Measurements from ENCODE around the gene ESYT3. TPM values are rescaled to one million over a fixed set of nuclear protein-coding genes. Genes with fewer than 3 reads are reported as not detected.

ESYT3 gene
- total and polyA plus RNA-seq, 12 donors = 0.14 to 1.2 (median 0.21) TPM; not detected in 1

GRCh38 chr3:138467931-138468330 lies 33.5 kb downstream of the ESYT3 start:
- no peak for TF ChIP-seq CTCF (IDR thresholded peaks at IDR 0.05)
- TF ChIP-seq POLR2A (IDR thresholded peaks at IDR 0.05) = no peak
- Histone ChIP-seq H3K4me1 (replicated peaks in 1 of 2) (no peaks in the 10 kb centered on the region), H3K9me3 (replicated peaks in 1 of 3) (no peaks in the 10 kb centered on the region), H3K27me3 (no peaks in the 10 kb centered on the region), H3K27ac (no peak overlapping the region), H3K36me3 (replicated peaks in 1 of 2) (no peaks in the 10 kb centered on the region), H3K4me3 (no peak overlapping the region)
- intact Hi-C loops (cut with DNase I) = no loop called here
- WGBS, 4 donors = 83 to 96% (median 92%) methylated on average over 4 to 5 of the region's 5 CpGs
- peak in 1 of 7 donors; percentile 29 for DNase-seq

- no peak for TF ChIP-seq CTCF (IDR thresholded peaks at IDR 0.05)
- no peak for TF ChIP-seq POLR2A (IDR thresholded peaks at IDR 0.05)
- Histone ChIP-seq H3K27me3 (no peaks in the 10 kb centered on the region), H3K9me3 (replicated peaks in 1 of 3) (no peaks in the 10 kb centered on the region), H3K4me3 (no peak overlapping the region), H3K27ac (no peak overlapping the region), H3K36me3 (replicated peaks in 1 of 2) (no peaks in the 10 kb centered on the region), H3K4me1 (replicated peaks in 1 of 2) (no peaks in the 10 kb centered on the region)
- DNase-seq = peak in 1 of 7 donors; percentile 24
- intact Hi-C loops (cut with DNase I) = no loop called here
- 61 to 84% (median 79%) methylated on average over 4 to 6 of the region's 6 CpGs for WGBS, 4 donors
Observed at GRCh38 chr3:138468451-138468850, 34.0 kb downstream of the ESYT3 start.

- peak in 1 of 7 donors; percentile 60 for DNase-seq
- Histone ChIP-seq H3K9me3 (replicated peaks in 1 of 3) (no peaks in the 10 kb centered on the region), H3K27me3 (no peaks in the 10 kb centered on the region), H3K4me1 (replicated peaks in 1 of 2) (no peaks in the 10 kb centered on the region), H3K36me3 (replicated peaks in 1 of 2) (no peaks in the 10 kb centered on the region), H3K4me3 (no peak overlapping the region), H3K27ac (no peak overlapping the region)
- intact Hi-C loops (cut with DNase I) = no loop called here
- WGBS, 4 donors = 44 to 65% (median 58%) methylated on average over 1 to 2 of the region's 2 CpGs
- no peak for TF ChIP-seq POLR2A (IDR thresholded peaks at IDR 0.05)
Observed at GRCh38 chr3:138468886-138469285, 34.5 kb downstream of the ESYT3 start.

- no peaks in the 10 kb centered on the region for H3K36me3 ChIP-seq (replicated peaks in 1 of 2)
- no peak overlapping the region for H3K27ac ChIP-seq
- no peaks in the 10 kb centered on the region for H3K27me3 ChIP-seq
- H3K4me3 ChIP-seq = no peak overlapping the region
- no peaks in the 10 kb centered on the region for H3K9me3 ChIP-seq (replicated peaks in 1 of 3)
- intact Hi-C loops (cut with DNase I) = no loop called here
- DNase-seq = peak in 1 of 7 donors; percentile 43
- TF ChIP-seq POLR2A (IDR thresholded peaks at IDR 0.05) = no peak
- no peak for TF ChIP-seq CTCF (IDR thresholded peaks at IDR 0.05)
- no peaks in the 10 kb centered on the region for H3K4me1 ChIP-seq (replicated peaks in 1 of 2)
- 83 to 97% (median 91%) methylated on average over 6 of the region's 6 CpGs for WGBS, 4 donors
Observed at GRCh38 chr3:138469874-138470273, 35.5 kb downstream of the ESYT3 start.

- no peak for DNase-seq
- intact Hi-C loops (cut with DNase I) = no loop called here
- TF ChIP-seq POLR2A (IDR thresholded peaks at IDR 0.05) (no peak), CTCF (IDR thresholded peaks at IDR 0.05) (no peak)
Observed at GRCh38 chr3:138470687-138471086, 36.3 kb downstream of the ESYT3 start.

More at GRCh38 chr3:138470687-138471086, 36.3 kb downstream of the ESYT3 start:
- Histone ChIP-seq H3K27me3 (no peaks in the 10 kb centered on the region), H3K4me3 (no peak overlapping the region), H3K4me1 (replicated peaks in 1 of 2) (no peaks in the 10 kb centered on the region), H3K36me3 (replicated peaks in 1 of 2) (no peaks in the 10 kb centered on the region), H3K27ac (no peak overlapping the region), H3K9me3 (replicated peaks in 1 of 3) (no peaks in the 10 kb centered on the region)
- 88 to 100% (median 92%) methylated on average over 3 of the region's 3 CpGs for WGBS, 4 donors
